WTC11 (cell line): ENCODE measurements around the gene TSPAN18. TPM values are rescaled to one million over a fixed set of nuclear protein-coding genes. Genes with fewer than 3 reads are reported as not detected.

Source experiments
- ATAC-seq: fragments of 200-7000 bp; cut with Tn5 transposase; 2 replicates; pipeline ENCODE4 v1.10.0; 2021; ENCODE audit warnings: mild to moderate bottlenecking, moderate library complexity
- CTCF ChIA-PET: fragments of 300-600 bp; sonication (Branson Sonifier 250); formaldehyde crosslinking; loops from one replicate; lab custom pipeline; 2021; ENCODE audit warnings: antibody characterized with exemption; lab: Charles Lee
- POLR2A ChIA-PET: fragments of 350-600 bp; sonication (Branson Sonifier 250); formaldehyde crosslinking; loops from one replicate; lab custom pipeline; 2021; ENCODE audit warnings: antibody characterized with exemption; lab: Charles Lee
- DNase-seq: peaks from one replicate; pipeline ENCODE4 v3.0.0; 2021; ENCODE audit warnings: low spot score
- H3K27ac Mint-ChIP-seq: 2 replicates; pipeline ENCODE4 v1.8.0; 2021; ENCODE audit warnings: mixed read lengths
- H3K27me3 Mint-ChIP-seq: 2 replicates; pipeline ENCODE4 v1.8.0; 2021; ENCODE audit warnings: low read depth, mild to moderate bottlenecking, moderate library complexity, mixed read lengths
- H3K36me3 Mint-ChIP-seq: 2 replicates; pipeline ENCODE4 v1.8.0; 2021; ENCODE audit warnings: mixed read lengths
- H3K4me1 Mint-ChIP-seq: 2 replicates; pipeline ENCODE4 v1.8.0; 2022; ENCODE audit warnings: mixed read lengths
- H3K4me3 Mint-ChIP-seq: 2 replicates; pipeline ENCODE4 v1.8.0; 2021; ENCODE audit warnings: mild to moderate bottlenecking, moderate library complexity, mixed read lengths
- H3K9me3 Mint-ChIP-seq: 2 replicates; pipeline ENCODE4 v1.8.0; 2021; ENCODE audit warnings: mixed read lengths
- CTCF ChIP-seq: fragments of 200-600 bp; IDR thresholded peaks from 2 replicates; pipeline ENCODE4 v1.8.0; 2022; ENCODE audit warnings: antibody characterized with exemption
- EMX1 ChIP-seq: fragments of 250-450 bp; sonication (Bioruptor Pico); IDR thresholded peaks from 2 replicates; pipeline ENCODE4 v1.8.0; 2021; ENCODE audit warnings: mild to moderate bottlenecking
- GABPB1 ChIP-seq: sonication (generic); formaldehyde crosslinking; IDR thresholded peaks from 2 replicates; pipeline ENCODE4 v1.8.1; 2023; ENCODE audit warnings: mild to moderate bottlenecking, missing genetic modification reagents
- IRF2 ChIP-seq: sonication (generic); formaldehyde crosslinking; IDR thresholded peaks from 2 replicates; pipeline ENCODE4 v1.8.0; 2022; ENCODE audit warnings: low read depth, missing genetic modification reagents, borderline replicate concordance
- MAX ChIP-seq: sonication (generic); formaldehyde crosslinking; IDR thresholded peaks from 2 replicates; pipeline ENCODE4 v1.8.0; 2022; ENCODE audit warnings: mild to moderate bottlenecking, missing genetic modification reagents
- NFATC4 ChIP-seq: fragments of 250-450 bp; sonication (Bioruptor Pico); IDR thresholded peaks from 2 replicates; pipeline ENCODE4 v1.9.0; 2021; ENCODE audit warnings: mild to moderate bottlenecking
- NFE2L1 ChIP-seq: sonication (generic); formaldehyde crosslinking; IDR thresholded peaks from 2 replicates; pipeline ENCODE4 v1.8.1; 2023; ENCODE audit warnings: missing genetic modification reagents
- NR1H2 ChIP-seq: sonication (generic); formaldehyde crosslinking; IDR thresholded peaks from 2 replicates; pipeline ENCODE4 v1.9.0; 2021; ENCODE audit warnings: mild to moderate bottlenecking, moderate library complexity, missing genetic modification reagents
- RORB ChIP-seq: fragments of 250-450 bp; sonication (Bioruptor Pico); IDR thresholded peaks from 2 replicates; pipeline ENCODE4 v1.9.0; 2021; ENCODE audit warnings: mild to moderate bottlenecking
- SP1 ChIP-seq: sonication (generic); formaldehyde crosslinking; conservative IDR thresholded peaks from 2 replicates; pipeline ENCODE4 v1.8.1; 2022; ENCODE audit warnings: missing genetic modification reagents
- ZBTB21 ChIP-seq: sonication (generic); formaldehyde crosslinking; IDR thresholded peaks from 2 replicates; pipeline ENCODE4 v1.8.1; 2023; ENCODE audit warnings: mild to moderate bottlenecking, missing genetic modification reagents, borderline replicate concordance
- ZNF532 ChIP-seq: fragments of 250-450 bp; sonication (Bioruptor Pico); IDR thresholded peaks from 2 replicates; pipeline ENCODE4 v1.9.0; 2021; ENCODE audit warnings: mild to moderate bottlenecking, borderline replicate concordance
- total RNA-seq: library from RNA; stranded (reverse); gene quantifications from 3 replicates; pipeline ENCODE4 v1.2.3, GENCODE V29; 2021
- TF ChIP-seq, protein P1 (sequence below): sonication (generic); formaldehyde crosslinking; IDR thresholded peaks from 2 replicates; pipeline ENCODE4 v1.8.1; 2022; ENCODE audit warnings: mild to moderate bottlenecking, moderate library complexity, missing genetic modification reagents
- TF ChIP-seq, protein P2 (sequence below): sonication (generic); formaldehyde crosslinking; IDR thresholded peaks from 2 replicates; pipeline ENCODE4 v1.8.1; 2022; ENCODE audit warnings: missing genetic modification reagents, borderline replicate concordance

TSPAN18 gene
- total RNA-seq, 1 experiment from 2014 or later, result 44.7 TPM

- H3K36me3 Mint-ChIP-seq, result no peaks in the 10 kb centered on the region
- DNase-seq (no peak), ATAC-seq (no peak)
- H3K4me3 Mint-ChIP-seq, result no peak overlapping the region
- H3K27ac Mint-ChIP-seq, result no peak overlapping the region
- CTCF ChIA-PET, result interaction anchor here (0.8 to 2.1 kb wide), 9 partner anchors 10 to 302 kb away, joined by 3 to 10 read pairs (median 5); no protein-coding TSS in a partner anchor
- peaks cover 74% of the 10 kb centered on the region for H3K4me1 Mint-ChIP-seq
- H3K27me3 Mint-ChIP-seq, result no peaks in the 10 kb centered on the region
- TF ChIP-seq RORB (CRISPR knock-in tag) (no peak), NR1H2 (no peak)
- POLR2A ChIA-PET, result no interaction called here
- H3K9me3 Mint-ChIP-seq, result no peaks in the 10 kb centered on the region
Observed at GRCh38 chr11:44781655-44782054, 54.9 kb downstream of the TSPAN18 start.

DNA sequence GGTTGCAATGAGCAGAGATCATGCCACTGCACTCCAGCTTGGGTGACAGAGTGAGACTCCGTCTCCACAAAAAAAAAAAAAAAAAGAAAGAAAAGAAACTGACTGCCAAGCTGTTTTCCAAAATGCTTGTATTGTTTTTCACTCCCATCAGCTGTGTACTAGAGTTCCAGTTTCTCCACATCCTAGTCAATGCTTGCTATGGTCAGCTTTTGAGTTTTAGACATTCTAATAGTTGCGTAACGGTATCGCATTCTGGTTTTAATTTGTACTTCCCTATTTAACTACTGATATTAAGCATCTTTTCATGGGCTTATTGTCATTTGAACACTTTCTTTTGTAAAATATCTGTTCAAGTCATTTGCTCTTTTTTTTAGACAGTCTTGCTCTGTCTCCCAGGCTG is 55.7 kb downstream of the TSPAN18 start:
- H3K27me3 Mint-ChIP-seq, result no peaks in the 10 kb centered on the region
- CTCF ChIA-PET, result interaction anchor here (0.6 to 1.9 kb wide), 4 partner anchors 9 to 112 kb away, joined by 3 to 7 read pairs (median 4); no protein-coding TSS in a partner anchor

GRCh38 chr11:44784436-44784760 is 57.6 kb downstream of the TSPAN18 start:
- no peaks in the 10 kb centered on the region for H3K36me3 Mint-ChIP-seq
- TF ChIP-seq NFE2L1 (CRISPR knock-in tag) (no peak), NFATC4 (no peak), CTCF (no peak), ZNF532 (CRISPR knock-in tag) (no peak), GABPB1 (CRISPR knock-in tag) (no peak)

More for the DNA sequence above, 55.7 kb downstream of the TSPAN18 start:
- peaks cover 74% of the 10 kb centered on the region for H3K4me1 Mint-ChIP-seq
- no peaks in the 10 kb centered on the region for H3K9me3 Mint-ChIP-seq
- ATAC-seq (no peak), DNase-seq (no peak)
- POLR2A ChIA-PET, result interaction anchor here (0.7 kb wide), 1 partner anchor 41 kb away, joined by 6 read pairs; no protein-coding TSS in a partner anchor
- no peak overlapping the region for H3K4me3 Mint-ChIP-seq
- no peaks in the 10 kb centered on the region for H3K36me3 Mint-ChIP-seq
- TF ChIP-seq EMX1 (CRISPR knock-in tag) (no peak), ZNF532 (CRISPR knock-in tag) (no peak), SP1 (CRISPR knock-in tag) (no peak), IRF2 (CRISPR knock-in tag) (no peak), MAX (CRISPR knock-in tag) (no peak), ZBTB21 (CRISPR knock-in tag) (no peak)
- TF ChIP-seq, protein P1, sequence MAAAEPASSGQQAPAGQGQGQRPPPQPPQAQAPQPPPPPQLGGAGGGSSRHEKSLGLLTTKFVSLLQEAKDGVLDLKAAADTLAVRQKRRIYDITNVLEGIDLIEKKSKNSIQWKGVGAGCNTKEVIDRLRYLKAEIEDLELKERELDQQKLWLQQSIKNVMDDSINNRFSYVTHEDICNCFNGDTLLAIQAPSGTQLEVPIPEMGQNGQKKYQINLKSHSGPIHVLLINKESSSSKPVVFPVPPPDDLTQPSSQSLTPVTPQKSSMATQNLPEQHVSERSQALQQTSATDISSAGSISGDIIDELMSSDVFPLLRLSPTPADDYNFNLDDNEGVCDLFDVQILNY (CRISPR knock-in tag), result no peak
- TF ChIP-seq, protein P2, sequence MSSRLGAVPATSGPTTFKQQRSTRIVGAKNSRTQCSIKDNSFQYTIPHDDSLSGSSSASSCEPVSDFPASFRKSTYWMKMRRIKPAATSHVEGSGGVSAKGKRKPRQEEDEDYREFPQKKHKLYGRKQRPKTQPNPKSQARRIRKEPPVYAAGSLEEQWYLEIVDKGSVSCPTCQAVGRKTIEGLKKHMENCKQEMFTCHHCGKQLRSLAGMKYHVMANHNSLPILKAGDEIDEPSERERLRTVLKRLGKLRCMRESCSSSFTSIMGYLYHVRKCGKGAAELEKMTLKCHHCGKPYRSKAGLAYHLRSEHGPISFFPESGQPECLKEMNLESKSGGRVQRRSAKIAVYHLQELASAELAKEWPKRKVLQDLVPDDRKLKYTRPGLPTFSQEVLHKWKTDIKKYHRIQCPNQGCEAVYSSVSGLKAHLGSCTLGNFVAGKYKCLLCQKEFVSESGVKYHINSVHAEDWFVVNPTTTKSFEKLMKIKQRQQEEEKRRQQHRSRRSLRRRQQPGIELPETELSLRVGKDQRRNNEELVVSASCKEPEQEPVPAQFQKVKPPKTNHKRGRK (CRISPR knock-in tag), result no peak
- no peak overlapping the region for H3K27ac Mint-ChIP-seq

More at GRCh38 chr11:44784436-44784760, 57.6 kb downstream of the TSPAN18 start:
- no peak overlapping the region for H3K4me3 Mint-ChIP-seq
- no peaks in the 10 kb centered on the region for H3K27me3 Mint-ChIP-seq
- CTCF ChIA-PET, result interaction anchor here (0.8 to 2.7 kb wide), 2 partner anchors 39 to 127 kb away, joined by 3 to 31 read pairs; no protein-coding TSS in a partner anchor
- POLR2A ChIA-PET, result no interaction called here
- peaks cover 76% of the 10 kb centered on the region for H3K4me1 Mint-ChIP-seq
- no peak for ATAC-seq
- no peak for DNase-seq
- no peak overlapping the region for H3K27ac Mint-ChIP-seq
- no peaks in the 10 kb centered on the region for H3K9me3 Mint-ChIP-seq
